Mesenchymal stem cell (in vitro differentiated cells and primary cell): ENCODE results near the gene STK10.

Experiments used
- DNase-seq: peaks from one replicate; pipeline ENCODE4 v3.0.0-alpha.2; 2013
- H2AFZ ChIP-seq: one replicate; pipeline ENCODE4 v1.6.1; 2013; ENCODE audit warnings: low read depth, mild to moderate bottlenecking, control low read depth, inconsistent platforms, low read length, moderate library complexity
- H2AK5ac ChIP-seq: 2 replicates; pipeline ENCODE4 v1.6.1; 2013; ENCODE audit warnings: low read length, moderate library complexity, mild to moderate bottlenecking, inconsistent platforms; ENCODE audit not compliant: severe bottlenecking
- H2BK120ac ChIP-seq: one replicate; pipeline ENCODE4 v1.6.1; 2013; ENCODE audit warnings: low read depth, mild to moderate bottlenecking, inconsistent platforms, low read length, moderate library complexity
- H2BK12ac ChIP-seq, 2 experiments: one replicate each; pipeline ENCODE4 v1.6.1; 2013; ENCODE audit warnings: inconsistent platforms in 2 of 2, low read length in 2 of 2, mild to moderate bottlenecking in 2 of 2, moderate library complexity in 2 of 2, control low read depth in 1 of 2
- H2BK15ac ChIP-seq: one replicate; pipeline ENCODE4 v1.6.1; 2013; ENCODE audit warnings: mild to moderate bottlenecking, low read depth, inconsistent platforms; ENCODE audit not compliant: poor library complexity, severe bottlenecking
- H2BK5ac ChIP-seq: 2 replicates; pipeline ENCODE4 v1.6.1; 2013; ENCODE audit warnings: low read depth, mild to moderate bottlenecking, low read length, control low read depth, inconsistent platforms; ENCODE audit not compliant: poor library complexity, severe bottlenecking
- H3K14ac ChIP-seq, 2 experiments: one replicate each; pipeline ENCODE4 v1.6.1; 2013; ENCODE audit warnings: inconsistent platforms in 2 of 2, low read length in 2 of 2, control low read depth in 1 of 2, mild to moderate bottlenecking in 1 of 2, moderate library complexity in 1 of 2
- H3K18ac ChIP-seq, 2 experiments: one replicate each; pipeline ENCODE4 v1.6.1; 2013; ENCODE audit warnings: inconsistent platforms in 2 of 2, low read length in 2 of 2, control low read depth in 1 of 2, low read depth in 1 of 2, mild to moderate bottlenecking in 1 of 2
- H3K23ac ChIP-seq, 2 experiments: one replicate each; pipeline ENCODE4 v1.6.1; 2013; ENCODE audit warnings: inconsistent platforms in 2 of 2, low read length in 2 of 2, mild to moderate bottlenecking in 2 of 2, moderate library complexity in 2 of 2, control low read depth in 1 of 2
- H3K27ac ChIP-seq: 2 replicates; pipeline ENCODE4 v1.5.1; 2013; ENCODE audit warnings: mild to moderate bottlenecking, moderate library complexity, low read length, control low read depth, inconsistent platforms; ENCODE audit not compliant: poor library complexity, severe bottlenecking
- H3K27me3 ChIP-seq, 2 experiments: 2 replicates each; pipeline versions ENCODE4 v1.6.1 to v1.7.0; 2013; ENCODE audit warnings: low read length in 2 of 2, mild to moderate bottlenecking in 2 of 2, moderate library complexity in 2 of 2, control low read depth in 1 of 2, inconsistent platforms in 1 of 2; ENCODE audit not compliant: control insufficient read depth in 1 of 2, insufficient read depth in 1 of 2
- H3K36me3 ChIP-seq, 2 experiments: 2 replicates each; pipeline versions ENCODE4 v1.6.1 to v1.7.0; 2013; ENCODE audit warnings: low read length in 2 of 2, control low read depth in 1 of 2, inconsistent platforms in 1 of 2, low read depth in 1 of 2, mild to moderate bottlenecking in 1 of 2; ENCODE audit not compliant: insufficient read depth in 2 of 2, control insufficient read depth in 1 of 2
- H3K4ac ChIP-seq, 2 experiments: one replicate each; pipeline ENCODE4 v1.6.1; 2013; ENCODE audit warnings: inconsistent platforms in 2 of 2, low read length in 2 of 2, mild to moderate bottlenecking in 2 of 2, moderate library complexity in 2 of 2, control low read depth in 1 of 2, low read depth in 1 of 2
- H3K4me1 ChIP-seq: 2 replicates; pipeline ENCODE4 v1.6.1; 2013; ENCODE audit warnings: low read depth, low read length, control low read depth; ENCODE audit not compliant: control insufficient read depth, insufficient read depth
- H3K4me2 ChIP-seq: 2 replicates; pipeline ENCODE4 v1.6.1; 2013; ENCODE audit warnings: low read length, mild to moderate bottlenecking, inconsistent platforms; ENCODE audit not compliant: poor library complexity, severe bottlenecking
- H3K4me3 ChIP-seq, 2 experiments: 2 replicates each; pipeline versions ENCODE4 v1.5.1 to v1.7.0; 2013; ENCODE audit warnings: low read length in 2 of 2, mild to moderate bottlenecking in 2 of 2, control low read depth in 1 of 2, low read depth in 1 of 2; ENCODE audit not compliant: insufficient read depth in 1 of 2
- H3K79me1 ChIP-seq: replicated peaks from 2 replicates; pipeline ENCODE4 v1.6.1; 2013; ENCODE audit warnings: mild to moderate bottlenecking, control low read depth, low read length, inconsistent platforms; ENCODE audit not compliant: poor library complexity, severe bottlenecking
- H3K9ac ChIP-seq: 2 replicates; pipeline ENCODE4 v1.7.0; 2013; ENCODE audit warnings: mild to moderate bottlenecking, low read length, moderate library complexity
- H3K9me3 ChIP-seq: 2 replicates; pipeline ENCODE4 v1.7.0; 2013; ENCODE audit warnings: mild to moderate bottlenecking, low read length; ENCODE audit not compliant: control insufficient read depth
- H4K8ac ChIP-seq: one replicate; pipeline ENCODE4 v1.6.1; 2013; ENCODE audit warnings: inconsistent platforms, mild to moderate bottlenecking, low read length, moderate library complexity
- H4K91ac ChIP-seq: one replicate; pipeline ENCODE4 v1.6.1; 2013; ENCODE audit warnings: mild to moderate bottlenecking, low read length, inconsistent platforms
- WGBS: methylation state at CpG from one replicate; pipeline ENCODE4 v1.1.7; 2013; ENCODE audit warnings: mixed read lengths; 5-methylcytosine and 5-hydroxymethylcytosine counted together

Gene STK10

GRCh38 chr5:172008111-172008455 lies 179.9 kb downstream of the STK10 start:
- WGBS: 16% methylated on average over 3 of the region's 3 CpGs
- Histone ChIP-seq H3K14ac (no peak overlapping the region), H3K79me1 (peaks cover 6% of the 10 kb centered on the region), H3K9ac (peak overlapping the region; percentile 90), H3K23ac (no peak overlapping the region), H2BK120ac (no peak overlapping the region), H2BK5ac (no peak overlapping the region), H3K18ac (no peak overlapping the region), H3K27ac (no peak overlapping the region), H3K4me3 (peak overlapping the region in 1 of 2 experiments; percentile 93), H3K36me3 (no peaks in the 10 kb centered on the region), H2BK15ac (no peak overlapping the region), H3K4ac (peak overlapping the region in 1 of 2 experiments; percentile 56), H2AK5ac (no peak overlapping the region), H3K9me3 (no peaks in the 10 kb centered on the region), H3K27me3 (no peaks in the 10 kb centered on the region), H2AFZ (no peak overlapping the region), H4K91ac (no peak overlapping the region), H2BK12ac (no peak overlapping the region), H3K4me2 (peak overlapping the region; percentile 58), H3K4me1 (peaks cover 6% of the 10 kb centered on the region), H4K8ac (no peak overlapping the region)
- DNase-seq: peak; percentile 82

- Histone ChIP-seq H2BK15ac (peak overlapping the region; percentile 76), H3K36me3 (no peaks in the 10 kb centered on the region), H3K27me3 (no peaks in the 10 kb centered on the region), H3K4me3 (peak overlapping the region; percentile 70 to 93), H3K4me2 (peak overlapping the region; percentile 58), H2BK12ac (no peak overlapping the region), H3K4ac (peak overlapping the region in 1 of 2 experiments; percentile 56), H2AK5ac (no peak overlapping the region), H3K27ac (peak overlapping the region; percentile 65), H3K9ac (peak overlapping the region; percentile 90), H2BK120ac (no peak overlapping the region), H4K8ac (peak overlapping the region; percentile 90), H3K14ac (no peak overlapping the region), H3K79me1 (peaks cover 6% of the 10 kb centered on the region), H2AFZ (peak overlapping the region; percentile 60), H3K18ac (peak overlapping the region; percentile 59 to 61), H3K23ac (no peak overlapping the region), H2BK5ac (no peak overlapping the region), H3K4me1 (peaks cover 6% of the 10 kb centered on the region), H4K91ac (peak overlapping the region; percentile 75), H3K9me3 (no peaks in the 10 kb centered on the region)
- DNase-seq: peak; percentile 60
- WGBS: 16% methylated on average over 33 of the region's 37 CpGs
Observed at GRCh38 chr5:172007175-172008110, 180.6 kb downstream of the STK10 start.

- peak within 1 kb of the TSS; percentile 41 to 88 for H3K4ac ChIP-seq
- under 1% methylated on average over 80 of the region's 81 CpGs for WGBS
- DNase-seq: peak; percentile 98
- H3K14ac ChIP-seq: peak within 1 kb of the TSS in 1 of 2 experiments; percentile 90
- no peaks in the 10 kb centered on the region for H3K9me3 ChIP-seq
- peak within 1 kb of the TSS; percentile 22 for H2AK5ac ChIP-seq
- peak within 1 kb of the TSS; percentile 86 to 93 for H3K4me3 ChIP-seq
- H3K4me1 ChIP-seq: peaks cover 5% of the 10 kb centered on the region
- peak within 1 kb of the TSS; percentile 98 for H4K8ac ChIP-seq
- H3K9ac ChIP-seq: peak within 1 kb of the TSS; percentile 90
- H3K27ac ChIP-seq: peak within 1 kb of the TSS; percentile 98
- peak within 1 kb of the TSS in 1 of 2 experiments; percentile 59 for H2BK12ac ChIP-seq
- H3K36me3 ChIP-seq: peaks cover 0 to 1% of the 10 kb centered on the region in 2 experiments
- peak within 1 kb of the TSS; percentile 60 for H2AFZ ChIP-seq
- peak within 1 kb of the TSS; percentile 98 for H3K18ac ChIP-seq
- H3K27me3 ChIP-seq: no peaks in the 10 kb centered on the region
- peak within 1 kb of the TSS; percentile 99 for H4K91ac ChIP-seq
- H3K4me2 ChIP-seq: peak within 1 kb of the TSS; percentile 92
- H3K79me1 ChIP-seq: peaks cover 6% of the 10 kb centered on the region
- peak within 1 kb of the TSS; percentile 93 for H2BK120ac ChIP-seq
- H2BK5ac ChIP-seq: peak within 1 kb of the TSS; percentile 94
- H2BK15ac ChIP-seq: peak within 1 kb of the TSS; percentile 95
- H3K23ac ChIP-seq: no peak within 1 kb of the TSS
Observed at GRCh38 chr5:172006321-172007174, 181.5 kb downstream of the STK10 start, which contains the start of gene FBXW11. FBXW11 (minus strand) TSS chr5:172006638; CDS start chr5:172006502, 136 bp downstream.
